ENCODE measurements around the gene TENT4B. TPM values are rescaled to one million over a fixed set of nuclear protein-coding genes. Genes with fewer than 3 reads are reported as not detected.

Gene TENT4B
- polyA plus RNA-seq, 1 of the 3 experiments (the other 2 are of a cell fraction) = 5.6 TPM

DNA sequence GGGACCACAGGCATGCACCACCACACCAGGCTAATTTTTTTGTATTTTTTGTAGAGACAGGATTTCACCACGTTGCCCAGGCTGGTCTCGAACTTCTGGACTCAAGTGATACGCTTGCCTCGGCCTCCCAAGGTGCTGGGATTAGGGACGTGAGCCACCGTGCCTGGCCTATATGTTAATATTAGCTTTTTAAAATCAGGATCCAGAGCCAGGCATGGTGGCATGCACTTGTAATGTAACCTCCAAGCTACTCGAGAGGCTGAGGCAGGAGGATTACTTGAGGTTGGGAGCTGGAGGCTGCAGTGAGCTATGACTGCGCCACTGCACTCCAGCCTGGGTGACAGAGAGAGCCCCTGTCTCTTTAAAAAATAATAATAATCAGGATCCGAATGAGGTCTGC, 104.8 kb downstream of the TENT4B start:
- H3K9me3 ChIP-seq = no peaks in the 10 kb centered on the region
- H3K4me1 ChIP-seq (ENCODE audit: control insufficient read depth in 1 of 2, insufficient read depth in 2 of 2, low read depth in 1 of 2, low read length in 1 of 2) = peaks cover 7 to 15% of the 10 kb centered on the region in 2 experiments; a peak in 2 of 4 replicates
- H3K4me3 ChIP-seq (ENCODE audit: low read depth in 2 of 2, low read length in 1 of 2) = no peak overlapping the region
- H3K36me3 ChIP-seq (replicated peaks in 1 of 2; ENCODE audit: control insufficient read depth in 1 of 2, insufficient read depth in 2 of 2, low read length in 1 of 2) = no peaks in the 10 kb centered on the region
- no peak overlapping the region for H3K9ac ChIP-seq
- H3K79me2 ChIP-seq (ENCODE audit: insufficient read depth) = no peaks in the 10 kb centered on the region
- TF ChIP-seq NRF1 (IDR thresholded peaks at IDR 0.05; ENCODE audit: low read depth, low read length) (no peak), FOXM1 (IDR thresholded peaks at IDR 0.05; ENCODE audit: low read depth) (no peak), FOXJ3 (CRISPR knock-in tag; IDR thresholded peaks at IDR 0.05) (no peak)
- ChIA-PET POLR2A (no interaction called here), CTCF (interaction anchor here (0.9 to 2.5 kb wide), 6 partner anchors 11 to 548 kb away, joined by 3 to 7 read pairs (median 4); partner anchors contain the start of gene CNEP1R1)
- H4K20me1 ChIP-seq (ENCODE audit: insufficient read depth) = no peaks in the 10 kb centered on the region
- 96% methylated on average over 9 of the region's 9 CpGs for WGBS (ENCODE audit: low lambda C conversion rate)
- no peak overlapping the region for H3K27ac ChIP-seq (ENCODE audit: low read depth in 2 of 2, low read length in 1 of 2)
- DNase-seq = no peak
- H2AFZ ChIP-seq (ENCODE audit: low read depth) = no peak overlapping the region
- no peaks in the 10 kb centered on the region for H3F3A ChIP-seq (replicated peaks; ENCODE audit: insufficient read depth)
- no peaks in the 10 kb centered on the region for H3K9me2 ChIP-seq
- no peaks in the 10 kb centered on the region for H3K27me3 ChIP-seq (ENCODE audit: insufficient read depth)
- no peak overlapping the region for H3K4me2 ChIP-seq

DNA sequence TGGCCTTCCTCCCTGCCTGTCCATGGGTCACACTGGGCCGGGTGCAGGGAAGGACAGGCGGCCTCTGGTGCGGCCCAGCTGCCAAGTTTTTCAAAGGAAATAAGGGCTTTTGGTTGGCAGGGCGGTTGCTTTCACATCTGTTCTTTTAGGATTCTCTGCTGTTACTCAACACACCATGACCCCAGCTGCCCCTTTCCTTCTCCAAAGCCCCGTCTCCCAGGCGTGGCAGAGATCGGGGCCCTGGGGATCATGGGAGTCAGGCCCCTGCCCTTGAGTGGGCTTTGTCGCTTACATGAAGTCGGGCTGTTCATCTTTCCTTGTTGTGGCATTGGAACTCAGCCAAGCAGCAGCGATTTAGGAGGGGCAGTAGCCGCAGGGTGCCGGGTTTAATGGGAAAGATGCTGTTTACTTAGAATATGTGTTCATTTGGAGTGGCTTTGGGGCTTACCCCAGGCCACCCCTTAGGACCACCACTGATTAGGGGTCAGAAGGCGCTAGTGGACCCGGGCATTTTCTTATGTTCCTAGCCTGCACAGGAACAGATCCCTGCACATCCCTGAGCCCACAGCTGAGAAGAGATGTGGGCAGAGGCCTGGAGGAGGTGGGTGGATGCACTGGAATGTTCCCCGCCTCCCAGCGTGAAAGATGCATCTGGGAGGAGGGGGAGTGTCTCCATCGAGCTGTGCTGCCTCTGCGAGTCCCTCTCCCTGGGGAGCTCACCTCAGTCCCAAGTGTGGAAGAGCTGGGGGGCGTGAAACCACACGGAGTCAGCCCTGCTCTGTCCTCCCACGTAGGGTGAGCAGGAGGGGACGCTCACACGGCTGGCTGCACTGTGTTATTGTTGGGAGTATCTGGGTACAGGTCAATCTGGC, 106.5 kb downstream of the TENT4B start:
- Histone ChIP-seq H3K27me3 (ENCODE audit: insufficient read depth) (no peaks in the 10 kb centered on the region), H2AFZ (ENCODE audit: low read depth) (no peak overlapping the region), H3K36me3 (replicated peaks in 1 of 2; ENCODE audit: control insufficient read depth in 1 of 2, insufficient read depth in 2 of 2, low read length in 1 of 2) (no peaks in the 10 kb centered on the region), H3K79me2 (ENCODE audit: insufficient read depth) (no peaks in the 10 kb centered on the region), H3K9me2 (no peaks in the 10 kb centered on the region), H3K27ac (ENCODE audit: low read depth in 2 of 2, low read length in 1 of 2) (peak overlapping the region in 1 of 2 experiments; percentile 23; a peak in 1 of 4 replicates), H3K4me2 (no peak overlapping the region), H4K20me1 (ENCODE audit: insufficient read depth) (no peaks in the 10 kb centered on the region), H3K4me3 (ENCODE audit: low read depth in 2 of 2, low read length in 1 of 2) (no peak overlapping the region), H3F3A (replicated peaks; ENCODE audit: insufficient read depth) (peaks cover 3% of the 10 kb centered on the region), H3K4me1 (ENCODE audit: control insufficient read depth in 1 of 2, insufficient read depth in 2 of 2, low read depth in 1 of 2, low read length in 1 of 2) (peaks cover 7 to 9% of the 10 kb centered on the region in 2 experiments; a peak in 2 of 4 replicates), H3K9ac (no peak overlapping the region), H3K9me3 (no peaks in the 10 kb centered on the region)
- peak; percentile 53 for DNase-seq
- 69% methylated on average over 18 of the region's 23 CpGs for WGBS (ENCODE audit: low lambda C conversion rate)
- ChIA-PET CTCF (interaction anchor here (1.0 to 2.5 kb wide), 8 partner anchors 9 to 96 kb away, joined by 3 to 7 read pairs (median 4); no protein-coding TSS in a partner anchor), POLR2A (no interaction called here)
- TF ChIP-seq PBX3 (IDR thresholded peaks at IDR 0.05) (no peak), FOSL2 (IDR thresholded peaks at IDR 0.05; ENCODE audit: borderline replicate concordance, low read depth) (no peak), FOXM1 (IDR thresholded peaks at IDR 0.05; ENCODE audit: low read depth) (no peak), IRF3 (IDR thresholded peaks at IDR 0.05; ENCODE audit: low read depth, low read length) (no peak), RAD21 (IDR thresholded peaks at IDR 0.05; ENCODE audit: low read length) (no peak), NFIC (IDR thresholded peaks at IDR 0.05; ENCODE audit: borderline replicate concordance) (no peak), SIN3A (IDR thresholded peaks at IDR 0.05; ENCODE audit: borderline replicate concordance, low read depth, low read length) (no peak)

All from SK-N-SH (cell line).